ENCODE data around the gene PCSK6. TPM values are rescaled to one million over a fixed set of nuclear protein-coding genes. Genes with fewer than 3 reads are reported as not detected.

PCSK6 gene
- total and polyA plus RNA-seq, 8 donors, result 2.8 to 91.5 (median 17.8) TPM

DNA sequence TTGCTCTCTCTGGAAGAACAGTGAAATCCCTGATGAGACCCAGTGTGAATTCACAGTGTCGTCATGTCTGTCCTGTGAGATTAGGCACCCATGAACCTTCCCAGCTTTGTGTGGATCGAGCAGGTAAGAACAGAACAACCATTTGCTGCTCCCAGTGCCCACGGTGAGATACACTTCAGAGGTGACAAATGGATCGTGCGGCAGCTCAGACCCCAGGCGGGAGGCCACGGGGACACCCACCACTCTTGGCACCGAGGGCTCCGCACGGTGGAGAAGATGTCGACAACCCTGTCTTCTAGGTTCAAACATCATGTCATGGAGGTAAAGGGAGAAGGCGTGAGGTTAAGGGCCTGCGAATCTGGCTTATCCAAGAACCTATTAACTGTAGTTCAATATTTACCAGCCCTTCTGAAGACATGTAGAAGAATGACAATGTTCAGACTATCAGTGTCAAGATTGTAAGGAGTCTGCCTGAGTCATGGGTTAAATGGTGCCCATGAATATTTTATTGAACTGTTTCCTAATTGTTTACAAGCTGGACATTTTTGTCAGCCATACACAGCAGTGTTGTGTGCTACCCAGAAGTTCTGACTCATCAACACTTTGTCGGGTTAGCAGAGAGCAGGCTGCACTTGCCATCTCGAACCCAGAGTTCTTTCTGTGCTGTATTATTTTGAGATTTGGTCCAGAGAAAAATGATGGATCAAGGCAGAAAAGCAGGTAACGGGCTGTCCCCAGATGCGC is 15.5 kb upstream of the PCSK6 start:
- no peak for DNase-seq
- Histone ChIP-seq H3K36me3 (no peaks in the 10 kb centered on the region), H3K27me3 (peaks cover 0 to 22% (median 3%) of the 10 kb centered on the region in 3 donors), H3K4me1 (peaks cover 14 to 21% (median 18%) of the 10 kb centered on the region in 4 donors), H3K27ac (no peak overlapping the region), H3K9me3 (no peaks in the 10 kb centered on the region), H3K4me3 (no peak overlapping the region)
- TF ChIP-seq POLR2A (IDR thresholded peaks at IDR 0.05) (no peak), EP300 (IDR thresholded peaks at IDR 0.05) (no peak), POLR2AphosphoS5 (IDR thresholded peaks at IDR 0.05) (peak in 1 of 3 donors; percentile 33)
- 85 to 91% (median 89%) methylated on average over 17 of the region's 17 CpGs for WGBS, 5 donors
- intact Hi-C loops (cut with DNase I; ENCODE audit: low total_unique reads), result loop anchor here (10.0 kb wide), 1 partner anchor 200 kb away; no protein-coding TSS in a partner anchor

GRCh38 chr15:101504373-101504772 is 14.9 kb upstream of the PCSK6 start:
- H3K27ac ChIP-seq, result no peak overlapping the region
- 89 to 92% (median 89%) methylated on average over 9 of the region's 9 CpGs for WGBS, 5 donors
- peaks cover 0 to 22% (median 3%) of the 10 kb centered on the region in 3 donors for H3K27me3 ChIP-seq
- no peaks in the 10 kb centered on the region for H3K36me3 ChIP-seq
- intact Hi-C loops (cut with DNase I; ENCODE audit: low total_unique reads), result loop anchor here (10.0 kb wide), 1 partner anchor 200 kb away; no protein-coding TSS in a partner anchor
- no peaks in the 10 kb centered on the region for H3K9me3 ChIP-seq
- TF ChIP-seq POLR2A (IDR thresholded peaks at IDR 0.05) (no peak), POLR2AphosphoS5 (IDR thresholded peaks at IDR 0.05) (no peak), EP300 (IDR thresholded peaks at IDR 0.05) (no peak)
- TF ChIP-seq, protein P1, sequence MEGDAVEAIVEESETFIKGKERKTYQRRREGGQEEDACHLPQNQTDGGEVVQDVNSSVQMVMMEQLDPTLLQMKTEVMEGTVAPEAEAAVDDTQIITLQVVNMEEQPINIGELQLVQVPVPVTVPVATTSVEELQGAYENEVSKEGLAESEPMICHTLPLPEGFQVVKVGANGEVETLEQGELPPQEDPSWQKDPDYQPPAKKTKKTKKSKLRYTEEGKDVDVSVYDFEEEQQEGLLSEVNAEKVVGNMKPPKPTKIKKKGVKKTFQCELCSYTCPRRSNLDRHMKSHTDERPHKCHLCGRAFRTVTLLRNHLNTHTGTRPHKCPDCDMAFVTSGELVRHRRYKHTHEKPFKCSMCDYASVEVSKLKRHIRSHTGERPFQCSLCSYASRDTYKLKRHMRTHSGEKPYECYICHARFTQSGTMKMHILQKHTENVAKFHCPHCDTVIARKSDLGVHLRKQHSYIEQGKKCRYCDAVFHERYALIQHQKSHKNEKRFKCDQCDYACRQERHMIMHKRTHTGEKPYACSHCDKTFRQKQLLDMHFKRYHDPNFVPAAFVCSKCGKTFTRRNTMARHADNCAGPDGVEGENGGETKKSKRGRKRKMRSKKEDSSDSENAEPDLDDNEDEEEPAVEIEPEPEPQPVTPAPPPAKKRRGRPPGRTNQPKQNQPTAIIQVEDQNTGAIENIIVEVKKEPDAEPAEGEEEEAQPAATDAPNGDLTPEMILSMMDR (IDR thresholded peaks at IDR 0.05), result no peak
- no peak for DNase-seq
- no peak overlapping the region for H3K4me3 ChIP-seq
- H3K4me1 ChIP-seq, result peaks cover 20 to 28% (median 24%) of the 10 kb centered on the region in 4 donors

DNA sequence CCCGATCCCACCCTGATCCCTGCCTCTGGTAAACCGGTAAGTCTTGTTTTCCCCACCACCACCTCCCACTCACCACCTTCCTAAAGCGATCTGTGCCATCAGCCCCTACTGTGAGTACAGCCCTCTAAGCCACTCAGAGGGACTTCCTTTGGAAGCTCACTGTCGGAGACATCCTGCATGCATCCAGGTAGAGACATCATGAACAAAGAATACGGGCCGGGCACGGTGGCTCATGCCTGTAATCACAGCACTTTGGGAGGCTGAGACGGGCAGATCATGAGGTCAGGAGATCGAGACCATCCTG is 13.7 kb upstream of the PCSK6 start:
- DNase-seq, result no peak
- H3K4me1 ChIP-seq, result peaks cover 21 to 34% (median 28%) of the 10 kb centered on the region in 4 donors
- intact Hi-C loops (cut with DNase I; ENCODE audit: low total_unique reads), result loop anchor here (10.0 kb wide), 1 partner anchor 198 kb away; no protein-coding TSS in a partner anchor
- H3K4me3 ChIP-seq, result no peak overlapping the region
- TF ChIP-seq, protein P1 (IDR thresholded peaks at IDR 0.05), result no peak
- TF ChIP-seq EP300 (IDR thresholded peaks at IDR 0.05) (no peak), POLR2A (IDR thresholded peaks at IDR 0.05) (no peak), POLR2AphosphoS5 (IDR thresholded peaks at IDR 0.05) (no peak)
- H3K27me3 ChIP-seq, result peaks cover 0 to 24% (median 3%) of the 10 kb centered on the region in 3 donors
- no peak overlapping the region for H3K27ac ChIP-seq
- 88 to 94% (median 92%) methylated on average over 9 of the region's 9 CpGs for WGBS, 5 donors
- no peaks in the 10 kb centered on the region for H3K9me3 ChIP-seq
- no peaks in the 10 kb centered on the region for H3K36me3 ChIP-seq

- TF ChIP-seq POLR2A (IDR thresholded peaks at IDR 0.05) (no peak), EP300 (IDR thresholded peaks at IDR 0.05) (no peak), POLR2AphosphoS5 (IDR thresholded peaks at IDR 0.05) (no peak)
- TF ChIP-seq, protein P1 (IDR thresholded peaks at IDR 0.05), result no peak
- no peak overlapping the region for H3K27ac ChIP-seq
- peaks cover 0 to 29% (median 3%) of the 10 kb centered on the region in 3 donors for H3K27me3 ChIP-seq
- DNase-seq, result no peak
- H3K9me3 ChIP-seq, result no peaks in the 10 kb centered on the region
- H3K4me1 ChIP-seq, result peaks cover 21 to 34% (median 28%) of the 10 kb centered on the region in 4 donors
- intact Hi-C loops (cut with DNase I; ENCODE audit: low total_unique reads), result loop anchor here (10.0 kb wide), 1 partner anchor 198 kb away; no protein-coding TSS in a partner anchor
- 89 to 94% (median 91%) methylated on average over 23 of the region's 23 CpGs for whole genome bisulfite sequencing, 5 donors
- H3K4me3 ChIP-seq, result no peak overlapping the region
- H3K36me3 ChIP-seq, result no peaks in the 10 kb centered on the region
These were observed 13.2 kb upstream of the PCSK6 start for GRCh38 chr15:101502572-101503295.

Data from stomach (tissue), 9 donors.